Measurements from ENCODE around the gene METRNL. TPM values are rescaled to one million over a fixed set of nuclear protein-coding genes. Genes with fewer than 3 reads are reported as not detected.

METRNL gene
- total and polyA plus RNA-seq, 4 donors: 0.67 to 9.0 (median 8.6) TPM

- Histone ChIP-seq H3K9ac (ENCODE audit: low read depth in 1 of 2, low read length in 2 of 2) (no peak overlapping the region), H3K4me3 (ENCODE audit: low read depth in 1 of 3, low read length in 3 of 3) (no peak overlapping the region), H3K27me3 (ENCODE audit: control insufficient read depth in 4 of 4, insufficient read depth in 4 of 4, low read length in 3 of 4) (no peaks in the 10 kb centered on the region), H3K36me3 (ENCODE audit: control insufficient read depth in 4 of 4, insufficient read depth in 3 of 4, low read depth in 1 of 4, low read length in 3 of 4) (no peaks in the 10 kb centered on the region), H3K4me1 (ENCODE audit: control insufficient read depth in 4 of 4, insufficient read depth in 4 of 4, low read length in 3 of 4) (peaks cover 0 to 7% (median 2%) of the 10 kb centered on the region in 4 donors), H3K9me3 (ENCODE audit: control insufficient read depth in 4 of 4, low read length in 3 of 4) (no peaks in the 10 kb centered on the region), H3K27ac (ENCODE audit: low read depth in 1 of 2, low read length in 2 of 2) (no peak overlapping the region)
- no peak for DNase-seq (ENCODE audit: low spot score)
- WGBS: 78% methylated on average over 32 of the region's 32 CpGs
- TF ChIP-seq HNF4A (conservative IDR thresholded peaks at IDR 0.05) (no peak), NR2F2 (IDR thresholded peaks at IDR 0.05) (no peak), RAD21 (IDR thresholded peaks at IDR 0.05) (no peak), ZBTB33 (IDR thresholded peaks at IDR 0.05) (no peak), YY1 (IDR thresholded peaks at IDR 0.05) (no peak), JUND (IDR thresholded peaks at IDR 0.05) (no peak), FOXA1 (IDR thresholded peaks at IDR 0.05) (no peak), SP1 (IDR thresholded peaks at IDR 0.05) (no peak), EGR1 (IDR thresholded peaks at IDR 0.05; ENCODE audit: low read depth in 2 of 2) (no peak), HNF4G (IDR thresholded peaks at IDR 0.05) (no peak), GABPA (IDR thresholded peaks at IDR 0.05 in 1 of 2, conservative IDR thresholded peaks at IDR 0.05 in 1 of 2) (no peak), TAF1 (conservative IDR thresholded peaks at IDR 0.05) (no peak), RXRA (IDR thresholded peaks at IDR 0.05) (no peak), FOXA2 (IDR thresholded peaks at IDR 0.05) (no peak)
- TF ChIP-seq, protein P1, sequence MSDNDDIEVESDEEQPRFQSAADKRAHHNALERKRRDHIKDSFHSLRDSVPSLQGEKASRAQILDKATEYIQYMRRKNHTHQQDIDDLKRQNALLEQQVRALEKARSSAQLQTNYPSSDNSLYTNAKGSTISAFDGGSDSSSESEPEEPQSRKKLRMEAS (IDR thresholded peaks at IDR 0.05): no peak
- TF ChIP-seq, protein P2, sequence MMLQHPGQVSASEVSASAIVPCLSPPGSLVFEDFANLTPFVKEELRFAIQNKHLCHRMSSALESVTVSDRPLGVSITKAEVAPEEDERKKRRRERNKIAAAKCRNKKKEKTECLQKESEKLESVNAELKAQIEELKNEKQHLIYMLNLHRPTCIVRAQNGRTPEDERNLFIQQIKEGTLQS (IDR thresholded peaks at IDR 0.05): no peak
- TF ChIP-seq, protein P3, sequence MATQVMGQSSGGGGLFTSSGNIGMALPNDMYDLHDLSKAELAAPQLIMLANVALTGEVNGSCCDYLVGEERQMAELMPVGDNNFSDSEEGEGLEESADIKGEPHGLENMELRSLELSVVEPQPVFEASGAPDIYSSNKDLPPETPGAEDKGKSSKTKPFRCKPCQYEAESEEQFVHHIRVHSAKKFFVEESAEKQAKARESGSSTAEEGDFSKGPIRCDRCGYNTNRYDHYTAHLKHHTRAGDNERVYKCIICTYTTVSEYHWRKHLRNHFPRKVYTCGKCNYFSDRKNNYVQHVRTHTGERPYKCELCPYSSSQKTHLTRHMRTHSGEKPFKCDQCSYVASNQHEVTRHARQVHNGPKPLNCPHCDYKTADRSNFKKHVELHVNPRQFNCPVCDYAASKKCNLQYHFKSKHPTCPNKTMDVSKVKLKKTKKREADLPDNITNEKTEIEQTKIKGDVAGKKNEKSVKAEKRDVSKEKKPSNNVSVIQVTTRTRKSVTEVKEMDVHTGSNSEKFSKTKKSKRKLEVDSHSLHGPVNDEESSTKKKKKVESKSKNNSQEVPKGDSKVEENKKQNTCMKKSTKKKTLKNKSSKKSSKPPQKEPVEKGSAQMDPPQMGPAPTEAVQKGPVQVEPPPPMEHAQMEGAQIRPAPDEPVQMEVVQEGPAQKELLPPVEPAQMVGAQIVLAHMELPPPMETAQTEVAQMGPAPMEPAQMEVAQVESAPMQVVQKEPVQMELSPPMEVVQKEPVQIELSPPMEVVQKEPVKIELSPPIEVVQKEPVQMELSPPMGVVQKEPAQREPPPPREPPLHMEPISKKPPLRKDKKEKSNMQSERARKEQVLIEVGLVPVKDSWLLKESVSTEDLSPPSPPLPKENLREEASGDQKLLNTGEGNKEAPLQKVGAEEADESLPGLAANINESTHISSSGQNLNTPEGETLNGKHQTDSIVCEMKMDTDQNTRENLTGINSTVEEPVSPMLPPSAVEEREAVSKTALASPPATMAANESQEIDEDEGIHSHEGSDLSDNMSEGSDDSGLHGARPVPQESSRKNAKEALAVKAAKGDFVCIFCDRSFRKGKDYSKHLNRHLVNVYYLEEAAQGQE (IDR thresholded peaks at IDR 0.05): no peak
- TF ChIP-seq, protein P4, sequence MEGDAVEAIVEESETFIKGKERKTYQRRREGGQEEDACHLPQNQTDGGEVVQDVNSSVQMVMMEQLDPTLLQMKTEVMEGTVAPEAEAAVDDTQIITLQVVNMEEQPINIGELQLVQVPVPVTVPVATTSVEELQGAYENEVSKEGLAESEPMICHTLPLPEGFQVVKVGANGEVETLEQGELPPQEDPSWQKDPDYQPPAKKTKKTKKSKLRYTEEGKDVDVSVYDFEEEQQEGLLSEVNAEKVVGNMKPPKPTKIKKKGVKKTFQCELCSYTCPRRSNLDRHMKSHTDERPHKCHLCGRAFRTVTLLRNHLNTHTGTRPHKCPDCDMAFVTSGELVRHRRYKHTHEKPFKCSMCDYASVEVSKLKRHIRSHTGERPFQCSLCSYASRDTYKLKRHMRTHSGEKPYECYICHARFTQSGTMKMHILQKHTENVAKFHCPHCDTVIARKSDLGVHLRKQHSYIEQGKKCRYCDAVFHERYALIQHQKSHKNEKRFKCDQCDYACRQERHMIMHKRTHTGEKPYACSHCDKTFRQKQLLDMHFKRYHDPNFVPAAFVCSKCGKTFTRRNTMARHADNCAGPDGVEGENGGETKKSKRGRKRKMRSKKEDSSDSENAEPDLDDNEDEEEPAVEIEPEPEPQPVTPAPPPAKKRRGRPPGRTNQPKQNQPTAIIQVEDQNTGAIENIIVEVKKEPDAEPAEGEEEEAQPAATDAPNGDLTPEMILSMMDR (IDR thresholded peaks at IDR 0.05; ENCODE audit: low read depth, low read length, missing input control): no peak
These were observed 5.9 kb upstream of the METRNL start for GRCh38 chr17:83073389-83074063.
